Activated naive CD4-positive, alpha-beta T cell treated with anti-CD3 and anti-CD28 coated beads, Interleukin-2, amount 50 U/mL, for 16 hours (primary cell): ENCODE results near the gene CDV3.
"Not testable (repeated sequence)": the region's sequence is repeated elsewhere in the genome, so short reads cannot be mapped to it uniquely, and the experiment has no call there.

Source experiments
- DNase-seq: peaks from one replicate; pipeline ENCODE4 v3.0.0-alpha.2; 2020

CDV3 gene

GRCh38 chr3:133573629-133574194, at the start of gene CDV3:
TSS of gene CDV3 (plus strand) at chr3:133573686. CDS start at chr3:133574045, 359 bp downstream.
- no peak for DNase-seq

GRCh38 chr3:133523758-133524157, 49.7 kb upstream of the CDV3 start:
- DNase-seq: not testable (repeated sequence)

- no peak for DNase-seq
Observed at GRCh38 chr3:133525435-133525834, 48.1 kb upstream of the CDV3 start.

GRCh38 chr3:133527081-133527715, 46.3 kb upstream of the CDV3 start:
- DNase-seq: no peak

GRCh38 chr3:133529809-133530208, 43.7 kb upstream of the CDV3 start:
- DNase-seq: no peak

GRCh38 chr3:133531981-133532380, 41.5 kb upstream of the CDV3 start:
- DNase-seq: no peak

GRCh38 chr3:133532951-133533350, 40.5 kb upstream of the CDV3 start:
- no peak for DNase-seq

- no peak for DNase-seq
Observed at GRCh38 chr3:133535971-133536881, 37.3 kb upstream of the CDV3 start.

- DNase-seq: not testable (repeated sequence)
Observed at GRCh38 chr3:133537131-133537530, 36.4 kb upstream of the CDV3 start.

- DNase-seq: no peak
Observed at GRCh38 chr3:133538154-133538553, 35.3 kb upstream of the CDV3 start.

- no peak for DNase-seq
Observed at GRCh38 chr3:133540896-133541674, 32.4 kb upstream of the CDV3 start.

- no peak for DNase-seq
Observed at GRCh38 chr3:133542871-133543270, 30.6 kb upstream of the CDV3 start.

GRCh38 chr3:133544983-133545382, 28.5 kb upstream of the CDV3 start:
- not testable (repeated sequence) for DNase-seq

- no peak for DNase-seq
Observed at GRCh38 chr3:133547432-133548041, 25.9 kb upstream of the CDV3 start.

GRCh38 chr3:133548090-133548489, 25.4 kb upstream of the CDV3 start:
- no peak for DNase-seq

- DNase-seq: no peak
Observed at GRCh38 chr3:133549565-133549964, 23.9 kb upstream of the CDV3 start.

GRCh38 chr3:133551589-133551988, 21.9 kb upstream of the CDV3 start:
- DNase-seq: not testable (repeated sequence)

GRCh38 chr3:133561679-133562078, 11.8 kb upstream of the CDV3 start:
- no peak for DNase-seq

GRCh38 chr3:133562376-133562775, 11.1 kb upstream of the CDV3 start:
- no peak for DNase-seq

GRCh38 chr3:133563186-133563591, 10.3 kb upstream of the CDV3 start:
- DNase-seq: no peak

GRCh38 chr3:133563816-133564215, 9.7 kb upstream of the CDV3 start:
- DNase-seq: no peak

GRCh38 chr3:133568294-133569014, 5.0 kb upstream of the CDV3 start:
- DNase-seq: no peak
